Stimulated activated CD4-positive, alpha-beta T cell treated with anti-CD3 and anti-CD28 coated beads, Interleukin-1b, Interleukin-23, amount 100 ng/mL, for 48 hours (primary cell): ENCODE results near the gene NME5.

Experiments
- DNase-seq: peaks from one replicate; pipeline ENCODE4 v3.0.0-alpha.2; 2020

Gene NME5

DNA sequence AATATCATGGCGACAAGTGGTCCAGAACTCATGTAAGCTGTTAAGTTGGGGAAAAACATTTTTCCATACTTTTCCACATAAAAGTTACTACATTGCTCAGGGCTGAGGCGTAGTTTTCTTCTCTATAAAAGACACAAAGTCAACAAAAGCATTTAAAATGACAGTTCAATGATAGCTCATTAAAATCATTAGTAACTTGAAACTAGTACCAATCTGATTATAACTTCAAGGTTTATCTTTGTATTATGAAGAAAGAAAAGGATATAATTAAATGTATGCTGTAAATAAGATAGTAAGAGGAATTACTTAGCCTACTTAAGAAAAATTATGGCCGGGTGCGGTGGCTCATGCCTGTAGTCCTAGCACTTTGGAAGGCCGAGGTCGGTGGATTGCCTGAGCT is 9.9 kb downstream of the NME5 start:
- no peak for DNase-seq

DNA sequence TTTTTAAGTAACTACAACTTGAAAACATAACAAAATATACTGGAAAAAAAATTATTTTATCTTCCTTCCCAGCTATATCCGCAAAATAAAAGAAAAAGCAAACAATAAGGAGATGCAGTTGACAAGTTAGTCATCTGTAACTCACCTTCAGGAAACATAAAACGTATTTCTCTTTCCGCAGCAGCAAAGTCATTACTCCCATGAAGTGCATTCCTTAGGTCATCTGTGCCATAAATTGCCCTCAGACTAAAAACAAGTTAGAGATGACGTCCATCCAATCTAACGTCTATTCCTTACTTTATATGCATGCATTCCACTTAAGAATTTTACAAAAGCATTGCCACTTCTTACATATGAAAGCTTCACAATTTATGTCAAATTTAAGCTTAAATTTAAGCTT is 10.9 kb downstream of the NME5 start:
- no peak for DNase-seq

DNA sequence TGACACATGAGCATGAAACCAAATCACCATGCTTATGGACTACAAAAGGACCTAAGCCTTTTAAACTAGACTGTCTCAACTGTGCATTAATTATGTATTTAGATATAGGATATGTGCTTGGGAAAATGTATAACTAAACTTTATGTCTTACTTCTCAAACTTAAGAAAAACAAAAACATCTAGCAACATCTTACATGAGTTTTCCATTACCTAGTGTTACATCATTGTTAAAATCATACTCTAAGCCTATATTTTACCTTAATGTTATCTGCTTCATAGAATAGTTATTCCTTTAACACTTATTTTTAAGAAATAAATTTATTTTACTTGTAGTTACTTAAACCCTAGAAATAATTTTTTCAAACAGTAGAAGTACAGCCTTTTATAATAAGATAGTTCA is 24.0 kb downstream of the NME5 start:
- DNase-seq, result no peak

DNA sequence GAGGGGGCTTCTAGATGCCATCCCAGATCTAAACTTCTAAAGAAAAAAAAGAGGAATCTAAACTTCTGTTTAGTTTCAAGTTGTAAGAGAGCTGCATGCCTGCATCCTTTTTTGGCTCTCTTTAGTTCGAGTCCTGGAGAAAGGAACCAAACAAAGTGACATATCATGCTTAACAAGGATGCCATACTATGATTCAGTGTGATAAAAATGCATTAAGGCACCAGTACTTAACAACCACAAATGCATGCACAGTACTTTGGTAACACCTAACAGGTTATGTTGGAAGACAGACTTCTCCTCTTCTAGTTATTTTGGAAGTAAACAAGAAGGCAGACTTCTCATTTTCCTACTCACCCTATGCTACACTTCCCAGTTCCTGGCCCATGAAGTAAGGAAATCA is 27.3 kb downstream of the NME5 start:
- DNase-seq, result no peak

DNA sequence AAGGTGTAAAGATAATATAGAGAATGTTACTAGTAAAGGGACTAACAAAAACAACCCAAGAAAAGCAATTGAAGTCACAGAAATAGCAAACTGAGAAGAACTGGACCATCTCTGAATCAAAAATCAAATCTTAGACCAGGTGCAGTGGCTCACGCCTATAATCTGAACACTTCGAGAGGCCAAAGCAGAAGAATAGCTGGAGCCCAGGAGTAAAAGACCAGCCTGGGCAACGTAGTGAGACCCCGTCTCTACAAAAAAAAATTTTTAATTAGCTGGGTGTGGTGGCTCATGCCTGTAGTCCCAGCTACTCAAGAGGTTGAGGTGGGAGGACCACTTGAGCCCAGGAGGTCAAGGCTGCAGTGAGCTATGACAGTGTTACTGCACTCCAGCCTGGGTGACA is 28.0 kb downstream of the NME5 start:
- DNase-seq, result no peak

DNA sequence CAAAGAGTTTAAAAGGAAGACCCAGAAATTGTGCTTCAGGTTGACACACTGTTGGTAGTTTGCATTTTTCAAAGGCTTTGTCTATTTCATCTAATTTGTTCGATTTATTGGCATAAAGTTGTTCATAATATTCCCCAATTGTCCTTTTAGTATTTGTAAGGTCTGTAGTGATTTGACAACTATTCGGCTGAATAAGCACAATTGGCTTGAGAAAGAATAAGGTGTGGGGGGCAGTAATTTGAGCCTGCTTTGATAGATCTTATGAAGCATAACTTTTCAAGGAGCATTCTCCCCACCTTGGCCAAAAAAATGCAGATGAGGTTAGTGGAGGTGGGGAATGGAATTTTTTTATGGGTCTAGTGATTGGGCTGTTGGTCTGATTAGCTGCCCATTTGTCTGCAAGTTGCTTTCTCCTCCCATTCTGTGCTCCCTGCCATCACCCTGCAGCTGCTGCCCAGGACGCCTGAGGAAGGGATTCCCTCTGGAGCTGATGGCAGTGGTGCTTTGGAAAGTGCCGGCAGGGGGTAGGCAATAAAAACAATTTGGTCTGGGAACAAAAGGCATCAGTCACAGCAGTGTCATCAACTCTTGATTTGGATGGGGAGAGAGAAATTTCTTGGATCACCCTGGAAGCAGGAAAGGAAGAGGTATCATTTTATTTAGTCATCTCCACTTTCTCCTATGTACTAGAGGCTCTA is 28.8 kb downstream of the NME5 start:
- DNase-seq, result no peak

DNA sequence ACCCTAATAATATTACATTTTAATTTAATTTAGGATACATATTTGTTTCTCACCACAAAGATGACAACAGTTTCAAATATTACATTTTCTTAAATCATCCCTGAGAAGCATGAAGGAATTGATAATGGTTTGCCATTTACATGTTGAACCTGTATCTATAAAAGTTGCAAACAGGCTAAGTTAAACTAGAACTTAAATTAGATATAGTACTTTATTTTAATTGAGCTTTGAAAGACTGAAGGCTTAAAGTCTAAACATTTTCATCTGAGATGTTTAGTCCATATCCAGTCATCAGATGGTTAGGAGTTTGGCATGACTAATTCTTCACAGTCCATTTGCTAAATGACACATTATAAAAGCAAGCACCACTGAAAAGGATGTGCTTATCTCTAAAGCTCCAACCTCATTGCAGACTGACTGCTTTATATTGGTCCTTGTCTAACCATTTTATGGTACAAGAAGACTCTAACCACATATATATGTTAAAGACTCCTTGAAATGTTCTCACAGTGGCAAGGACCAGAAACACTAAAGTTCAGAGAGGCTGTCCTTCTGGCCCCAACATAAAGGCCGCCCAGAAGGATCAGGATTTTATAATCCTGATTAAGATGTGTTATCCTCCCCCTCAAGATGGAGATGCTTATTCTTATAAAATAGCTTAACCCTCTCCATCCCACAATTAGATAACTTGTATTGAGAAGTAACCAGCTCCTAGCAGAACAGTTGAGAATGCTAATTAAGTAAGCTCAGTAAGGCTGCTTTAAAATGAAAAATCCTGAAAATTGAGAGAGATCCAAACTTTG is 29.6 kb downstream of the NME5 start:
- DNase-seq, result no peak

DNA sequence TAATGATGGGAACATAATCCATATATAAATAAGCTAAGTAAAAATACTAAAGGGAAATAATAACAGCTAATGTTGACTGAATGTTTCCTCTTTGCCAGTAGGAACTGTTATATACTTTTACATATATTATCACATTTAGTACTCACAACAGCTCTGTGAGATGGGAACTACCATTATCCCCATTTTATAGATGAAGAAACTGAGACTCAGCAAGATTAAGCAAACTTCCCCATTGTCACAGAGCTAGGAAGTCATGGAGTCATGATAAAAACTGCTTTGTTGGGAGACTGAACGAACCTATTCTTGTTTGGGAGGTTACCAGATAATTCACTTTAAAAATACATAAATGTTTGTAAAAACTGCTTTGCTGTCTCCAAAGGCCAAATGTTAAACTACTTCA is 32.0 kb downstream of the NME5 start:
- DNase-seq, result no peak

DNA sequence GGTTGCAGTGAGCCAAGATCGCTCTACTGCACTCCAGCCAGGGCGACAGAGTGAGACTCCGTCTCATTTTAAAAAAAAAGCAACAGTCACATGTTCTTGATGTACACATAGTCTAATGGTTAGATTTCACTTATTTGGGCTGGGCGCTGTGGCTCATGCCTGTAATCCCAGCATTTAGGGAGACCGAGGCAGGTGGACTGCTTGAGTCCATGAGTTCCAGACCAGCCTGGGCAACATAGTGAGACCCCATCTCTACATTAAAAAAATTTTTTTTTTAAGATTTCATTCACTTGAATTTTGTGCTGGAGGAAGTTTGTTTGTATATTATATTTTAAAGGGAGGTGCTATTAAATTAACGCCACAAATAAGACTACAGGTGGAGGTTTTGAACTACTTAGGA is 33.5 kb downstream of the NME5 start:
- DNase-seq, result no peak

DNA sequence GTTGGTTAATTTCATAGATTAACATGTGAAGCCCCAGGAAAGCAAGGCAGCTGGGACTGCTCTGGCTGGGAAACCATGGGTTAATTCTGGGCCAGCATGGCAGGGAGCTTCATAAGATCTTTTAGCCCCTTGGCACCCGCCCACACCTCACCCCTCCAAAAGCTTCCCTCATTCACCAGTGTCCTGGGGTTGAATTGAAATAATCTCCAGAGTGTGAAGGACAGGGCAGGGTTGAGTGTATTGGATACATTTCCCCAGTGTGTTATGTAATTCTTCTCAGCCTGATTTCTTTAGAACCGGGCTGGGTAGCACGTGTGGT is 36.0 kb downstream of the NME5 start:
- DNase-seq, result no peak

DNA sequence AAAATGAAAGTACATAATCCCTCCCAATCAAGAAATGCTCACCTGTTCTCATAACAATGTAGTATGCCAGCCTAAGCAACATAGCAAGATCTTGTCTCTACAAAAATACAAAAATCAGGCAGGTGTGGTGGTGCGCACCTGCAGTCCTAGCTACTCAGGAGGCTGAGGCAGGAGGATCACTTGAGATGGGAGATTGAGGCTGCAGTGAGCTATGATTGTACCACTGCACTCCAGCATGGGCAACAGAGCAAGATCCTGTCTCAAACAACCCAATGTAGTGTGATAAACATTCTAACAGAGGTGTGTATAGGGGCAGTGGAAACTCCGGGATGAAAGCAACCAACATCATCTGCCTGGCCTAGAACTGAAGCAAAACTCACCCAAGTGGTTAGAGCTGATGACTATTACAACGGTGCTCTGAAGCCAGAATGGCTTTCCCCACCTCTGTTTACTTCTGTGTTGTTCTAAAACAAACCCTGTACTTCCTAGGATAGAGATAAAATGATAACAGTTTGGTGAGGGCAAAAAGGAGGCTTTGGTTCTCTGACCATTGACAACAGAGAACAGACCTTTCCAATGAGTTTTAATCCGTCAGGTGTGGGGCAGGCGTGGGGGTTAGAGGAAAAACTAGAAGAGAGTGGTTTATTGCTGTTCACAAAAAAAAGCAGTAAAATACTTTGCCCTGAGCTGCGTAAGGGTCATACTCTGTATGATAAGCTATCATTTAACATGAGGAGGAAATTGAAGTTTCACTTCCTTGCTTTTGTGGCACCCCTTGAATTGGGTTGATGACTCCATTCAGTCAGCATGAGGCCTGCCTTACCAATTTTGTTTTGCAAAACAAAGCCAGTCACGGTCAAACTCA is 36.5 kb downstream of the NME5 start:
- DNase-seq, result no peak

DNA sequence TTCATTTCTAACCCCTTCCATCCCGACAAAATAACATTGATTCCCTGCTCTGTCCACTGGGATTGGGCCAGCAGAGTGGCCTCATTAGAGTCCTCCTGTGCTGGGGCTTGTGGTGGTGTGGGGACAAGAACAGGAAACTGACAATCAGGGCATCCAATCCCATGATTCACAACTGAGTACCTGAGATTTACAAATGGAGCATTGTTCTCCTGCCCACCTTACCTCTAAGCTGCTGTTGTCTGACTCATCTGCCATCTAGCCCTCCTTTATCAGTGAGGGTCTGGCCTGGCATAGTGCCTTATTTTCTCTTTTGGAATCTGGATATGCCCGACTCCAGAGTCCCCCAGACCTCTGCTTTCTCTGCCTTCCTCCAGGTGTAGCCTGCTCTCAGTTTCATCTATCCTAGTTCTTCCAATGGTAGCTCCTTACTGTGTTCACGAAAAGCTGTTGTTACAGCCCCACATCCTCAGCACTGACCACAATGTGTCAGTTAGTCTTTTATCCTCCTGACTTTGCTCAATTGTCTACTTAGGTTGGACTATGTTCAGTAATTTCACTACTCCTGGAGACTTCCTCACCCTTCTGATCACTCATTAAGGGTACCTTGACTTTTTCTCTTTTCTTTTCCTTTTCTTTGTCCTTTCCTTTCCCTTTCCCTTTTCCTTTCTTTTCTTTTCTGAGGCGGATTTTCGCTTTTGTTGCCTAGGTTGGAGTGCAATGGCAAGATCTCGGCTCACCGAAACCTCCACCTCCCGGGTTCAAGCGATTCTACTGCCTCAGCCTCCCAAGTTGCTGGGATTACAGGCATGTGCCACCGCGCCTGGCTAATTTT is 42.0 kb downstream of the NME5 start:
- DNase-seq, result no peak

DNA sequence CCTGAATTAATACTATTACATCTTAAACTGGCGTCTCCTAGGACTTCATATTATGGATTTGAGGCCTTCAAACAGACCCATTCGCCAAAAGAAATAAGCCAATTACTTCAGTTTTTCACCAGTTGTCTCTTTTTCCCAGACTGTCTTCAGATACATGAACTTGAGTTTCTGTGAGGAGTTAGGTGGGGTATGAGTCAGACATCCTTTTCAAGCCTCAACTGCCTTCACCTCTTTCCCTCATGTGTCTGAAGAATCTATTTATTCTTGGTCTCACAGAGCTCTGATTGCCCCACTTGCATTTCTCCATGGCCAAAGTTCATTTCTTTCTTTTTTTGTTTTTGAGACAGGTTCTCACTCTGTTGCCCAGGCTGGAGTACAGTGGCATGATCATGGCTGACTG is 42.9 kb downstream of the NME5 start:
- DNase-seq, result no peak

DNA sequence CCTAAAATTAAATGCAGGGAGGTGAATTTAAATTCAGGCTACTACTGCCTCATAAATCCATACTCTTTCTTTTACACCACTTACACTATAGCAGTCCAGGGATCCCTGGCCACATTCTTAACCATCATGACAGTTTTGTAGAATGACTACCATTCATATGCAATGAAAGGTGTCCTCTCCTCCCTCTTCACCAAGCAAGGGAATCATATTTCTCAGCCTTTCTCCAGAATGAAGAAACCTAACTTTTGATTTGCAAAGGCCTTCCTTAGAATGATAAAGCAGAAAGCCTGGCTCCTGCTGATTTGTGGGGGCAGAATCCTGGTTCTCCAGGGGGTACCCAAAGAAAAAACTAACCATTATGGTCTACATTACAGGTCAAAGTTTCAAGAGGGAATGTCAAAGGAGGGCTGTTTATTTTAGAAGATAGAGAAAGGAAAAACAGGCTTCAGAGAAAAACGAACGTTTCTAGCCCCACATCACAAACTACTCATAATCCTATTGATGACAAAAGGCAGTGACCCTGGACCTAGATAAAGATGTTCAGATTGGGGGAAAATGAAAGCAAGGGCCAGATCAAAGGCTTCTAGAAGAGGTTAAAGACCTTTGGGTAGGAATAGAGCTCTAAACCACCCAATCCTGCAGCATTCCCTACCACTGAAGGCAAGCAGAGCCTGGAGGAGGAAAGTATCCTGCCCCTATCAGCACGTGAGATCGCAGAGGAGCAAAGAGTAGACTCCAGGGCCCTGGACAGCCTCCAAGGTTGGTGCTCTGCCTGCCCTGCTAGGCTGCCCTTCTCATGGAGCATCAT is 43.9 kb downstream of the NME5 start:
- no peak for DNase-seq

DNA sequence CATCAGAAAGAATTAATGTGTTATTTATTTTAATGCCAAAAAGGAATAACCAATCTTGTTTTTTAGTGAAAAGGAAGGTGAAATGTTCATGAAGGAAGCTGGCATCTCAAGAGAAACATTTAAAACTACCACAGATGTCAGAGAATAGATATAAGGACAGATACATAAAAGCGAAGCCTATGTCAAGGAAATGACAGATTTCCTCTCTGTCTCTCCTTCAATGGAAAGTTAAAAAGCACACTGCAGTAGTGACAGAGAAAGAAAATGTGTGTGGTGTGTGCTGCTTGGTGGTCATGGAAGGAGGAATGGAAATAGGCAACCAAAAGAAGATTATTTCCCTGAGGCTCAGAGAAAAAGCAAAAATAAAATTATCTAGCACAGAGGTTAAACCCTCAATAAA is 46.2 kb downstream of the NME5 start:
- DNase-seq, result no peak

DNA sequence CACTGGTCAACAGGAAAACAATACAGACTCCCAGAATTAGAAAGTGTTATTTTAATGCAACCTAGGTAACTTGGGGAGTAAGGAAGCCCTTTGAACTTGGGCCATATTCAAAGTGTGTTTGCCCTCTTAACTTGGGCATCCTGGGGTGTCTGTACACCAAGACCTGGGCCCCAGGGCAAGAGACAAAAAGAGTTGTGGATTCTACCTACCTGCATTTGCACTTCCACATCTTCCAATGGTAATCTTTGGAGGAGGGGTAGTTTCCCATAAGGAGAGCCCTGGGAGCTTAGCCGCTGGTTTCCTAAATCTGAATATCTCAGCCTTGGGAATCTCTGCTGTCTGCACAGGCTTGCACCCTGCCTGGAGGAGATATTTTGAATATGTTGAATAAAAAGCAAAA is 46.9 kb downstream of the NME5 start:
- no peak for DNase-seq

DNA sequence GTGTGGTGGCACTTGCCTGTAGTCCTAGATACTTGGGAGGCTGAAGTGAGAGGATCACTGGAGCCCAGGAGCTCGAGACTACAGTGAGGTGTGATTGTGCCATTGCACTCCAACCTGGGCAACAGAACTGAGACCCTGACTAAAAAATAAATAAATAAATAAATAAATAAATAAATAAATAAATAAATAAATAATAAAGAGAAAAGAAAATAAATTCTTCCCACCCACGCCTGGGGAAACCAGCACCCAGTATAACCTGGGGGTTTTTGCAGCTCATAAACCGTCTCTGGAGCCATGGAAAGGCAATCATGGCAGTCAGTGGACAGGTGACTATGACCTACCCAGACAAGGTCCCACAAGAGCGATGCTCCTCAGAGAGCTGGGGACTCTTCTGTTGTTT is 47.5 kb downstream of the NME5 start:
- no peak for DNase-seq

DNA sequence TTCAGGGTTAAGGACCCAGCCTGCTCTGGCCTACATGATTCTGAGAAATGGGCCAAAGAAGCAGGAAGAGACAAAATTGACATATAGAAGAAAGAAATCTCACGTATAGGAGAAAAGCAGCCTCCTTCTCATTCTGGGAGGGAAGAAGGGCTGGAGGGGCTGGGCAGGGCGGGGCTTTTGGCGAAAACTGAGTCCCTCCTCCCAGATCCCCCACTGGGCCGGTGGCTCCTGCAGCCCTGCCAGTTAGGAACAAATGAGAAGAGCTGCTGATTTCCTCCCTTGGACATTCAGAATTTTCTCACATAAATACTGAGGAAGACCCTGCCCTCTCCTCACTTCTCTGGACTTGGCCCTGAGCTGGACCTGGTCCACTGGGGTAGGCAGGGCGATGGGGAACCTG is 55.5 kb downstream of the NME5 start, which contains the start of gene WNT8A:
WNT8A (plus strand) TSS at position 332 of the 400 bp plus-strand sequence. CDS start 95 bp downstream, outside the sequence.
- DNase-seq, result no peak

DNA sequence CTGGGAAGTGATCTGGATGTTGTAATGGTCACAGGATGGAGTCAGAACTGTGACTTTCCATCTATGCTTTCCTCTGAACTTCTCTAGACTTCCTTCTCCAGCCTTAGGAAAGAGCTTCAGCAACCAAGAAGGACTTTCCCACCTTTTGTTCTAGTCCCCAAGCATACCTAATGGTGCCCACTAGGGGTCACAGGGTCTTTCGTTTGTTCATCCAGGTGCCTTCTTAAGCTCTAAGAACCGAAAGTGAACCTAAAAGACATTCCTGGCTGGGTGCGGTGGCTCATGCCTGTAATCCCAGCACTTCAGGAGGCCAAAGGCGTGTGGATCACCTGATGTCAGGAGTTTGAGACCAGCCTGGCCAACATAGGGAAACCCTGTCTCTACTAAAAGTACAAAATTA is 57.2 kb downstream of the NME5 start:
- no peak for DNase-seq

DNA sequence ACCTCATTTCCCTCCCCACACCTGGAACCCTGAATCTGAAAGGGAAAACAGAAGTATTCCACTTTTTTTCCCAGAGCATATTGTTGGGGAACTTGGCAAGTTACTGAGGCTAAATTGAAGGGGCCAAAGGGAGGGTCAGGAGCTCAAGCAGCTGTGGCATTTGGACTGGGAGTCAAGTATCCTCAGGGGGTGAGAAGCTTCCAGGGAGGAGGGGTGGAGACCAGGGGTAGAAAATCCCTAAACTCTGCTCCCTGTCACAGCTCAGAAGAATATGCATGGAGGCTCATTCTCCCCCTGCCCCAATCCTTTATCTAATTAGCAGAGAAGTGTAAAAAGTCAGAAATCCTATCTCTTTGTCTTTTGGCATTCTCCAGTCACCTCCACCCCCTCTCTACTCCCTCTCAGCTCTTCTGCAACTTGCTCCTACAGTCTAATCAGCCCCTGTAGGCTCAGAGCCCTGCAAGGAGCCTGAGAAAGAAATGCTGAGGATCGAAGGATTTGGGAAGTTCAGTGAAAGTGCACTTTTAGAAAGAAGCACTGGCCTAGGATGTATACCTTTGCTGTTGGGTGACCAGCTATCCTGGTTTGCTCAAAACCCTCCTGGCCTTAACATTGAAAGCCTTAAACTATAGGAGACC is 61.1 kb downstream of the NME5 start:
- no peak for DNase-seq

DNA sequence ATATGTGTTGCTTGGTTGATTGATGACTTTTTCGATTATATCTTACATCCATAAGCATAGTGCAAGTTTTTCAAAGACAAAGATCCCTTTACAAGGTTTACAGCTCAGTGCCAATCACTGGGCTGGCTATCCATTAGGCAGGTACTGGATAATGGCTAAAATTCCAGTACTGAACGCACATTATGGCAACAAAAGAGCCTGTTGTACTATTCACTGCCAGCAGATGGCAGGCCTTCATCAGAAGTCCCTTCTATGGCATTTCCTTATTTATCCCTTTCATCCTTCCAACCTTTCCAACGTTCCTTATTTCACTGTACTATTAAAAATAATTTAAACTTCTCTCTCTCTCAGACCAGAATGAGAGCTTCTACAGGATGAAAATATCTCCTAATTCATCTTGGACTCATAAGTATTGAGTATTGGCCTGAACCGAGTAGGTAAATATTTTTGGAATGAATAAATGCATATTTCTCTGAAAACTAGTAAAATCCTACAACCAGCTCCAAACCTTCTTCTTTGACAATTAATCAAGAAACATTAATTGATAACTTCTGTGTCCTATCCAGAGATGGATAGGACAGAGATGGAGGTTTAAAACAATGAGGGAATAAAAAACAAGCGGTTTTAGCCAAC is 62.0 kb downstream of the NME5 start:
- peak; percentile 37 for DNase-seq
